GM12864 (cell line): Measurements from ENCODE around the gene LIN28B.
"Not testable (repeated sequence)": the region's sequence is repeated elsewhere in the genome, so short reads cannot be mapped to it uniquely, and the experiment has no call there.

Experiments used
- DNase-seq: peaks from one replicate; pipeline ENCODE4 v3.0.0-alpha.2; 2011; ENCODE audit warnings: low read depth
- H3K4me3 ChIP-seq: 2 replicates; pipeline ENCODE4 v1.5.1; 2011; ENCODE audit warnings: mild to moderate bottlenecking, low read depth, low read length, control low read depth
- TF ChIP-seq, protein P1 (sequence below): IDR thresholded peaks from 2 replicates; pipeline ENCODE4 v1.5.1; 2011; ENCODE audit warnings: low read depth, mild to moderate bottlenecking, moderate library complexity, low read length, control low read depth, inconsistent platforms; ENCODE audit errors: missing control alignments

The LIN28B gene

DNA sequence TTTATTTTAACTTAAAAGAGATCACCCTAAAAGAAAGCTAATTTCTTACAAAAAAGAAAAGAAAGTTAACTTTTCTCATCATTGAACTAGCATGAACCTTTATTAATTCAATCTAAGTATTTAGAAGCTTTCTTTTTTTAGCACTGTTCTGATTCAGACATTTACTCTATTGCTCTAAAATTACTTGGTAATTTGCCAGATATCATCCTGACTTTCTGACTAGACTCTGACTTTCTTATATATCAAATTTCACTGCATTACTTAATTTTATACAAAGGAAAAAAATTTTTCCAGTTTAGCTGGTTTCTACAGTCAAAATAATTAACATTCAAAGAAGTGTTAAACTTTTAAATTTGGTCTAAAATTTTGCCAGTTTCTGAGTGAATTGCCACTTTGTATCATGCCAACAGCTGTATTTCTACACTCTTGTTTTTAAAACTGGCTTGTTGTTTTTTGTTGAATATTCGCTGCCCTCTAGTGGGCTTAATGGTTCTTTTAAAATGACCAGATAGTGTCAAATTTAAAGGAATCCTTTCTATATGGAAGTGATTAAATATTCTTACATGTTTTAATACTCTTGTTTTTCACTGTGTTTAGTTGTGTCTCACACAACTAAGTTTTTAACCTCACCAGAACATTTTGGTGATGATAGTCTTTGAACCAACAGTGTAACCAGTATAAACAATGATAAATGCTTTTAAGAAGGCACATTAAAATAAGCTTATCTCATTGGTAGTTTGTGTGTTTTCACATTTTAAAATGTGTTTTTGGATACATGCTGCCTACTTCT is 120.9 kb downstream of the LIN28B start:
- no peak for DNase-seq
- no peak overlapping the region for H3K4me3 ChIP-seq
- TF ChIP-seq, protein P1, sequence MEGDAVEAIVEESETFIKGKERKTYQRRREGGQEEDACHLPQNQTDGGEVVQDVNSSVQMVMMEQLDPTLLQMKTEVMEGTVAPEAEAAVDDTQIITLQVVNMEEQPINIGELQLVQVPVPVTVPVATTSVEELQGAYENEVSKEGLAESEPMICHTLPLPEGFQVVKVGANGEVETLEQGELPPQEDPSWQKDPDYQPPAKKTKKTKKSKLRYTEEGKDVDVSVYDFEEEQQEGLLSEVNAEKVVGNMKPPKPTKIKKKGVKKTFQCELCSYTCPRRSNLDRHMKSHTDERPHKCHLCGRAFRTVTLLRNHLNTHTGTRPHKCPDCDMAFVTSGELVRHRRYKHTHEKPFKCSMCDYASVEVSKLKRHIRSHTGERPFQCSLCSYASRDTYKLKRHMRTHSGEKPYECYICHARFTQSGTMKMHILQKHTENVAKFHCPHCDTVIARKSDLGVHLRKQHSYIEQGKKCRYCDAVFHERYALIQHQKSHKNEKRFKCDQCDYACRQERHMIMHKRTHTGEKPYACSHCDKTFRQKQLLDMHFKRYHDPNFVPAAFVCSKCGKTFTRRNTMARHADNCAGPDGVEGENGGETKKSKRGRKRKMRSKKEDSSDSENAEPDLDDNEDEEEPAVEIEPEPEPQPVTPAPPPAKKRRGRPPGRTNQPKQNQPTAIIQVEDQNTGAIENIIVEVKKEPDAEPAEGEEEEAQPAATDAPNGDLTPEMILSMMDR, result peak; percentile 33

DNA sequence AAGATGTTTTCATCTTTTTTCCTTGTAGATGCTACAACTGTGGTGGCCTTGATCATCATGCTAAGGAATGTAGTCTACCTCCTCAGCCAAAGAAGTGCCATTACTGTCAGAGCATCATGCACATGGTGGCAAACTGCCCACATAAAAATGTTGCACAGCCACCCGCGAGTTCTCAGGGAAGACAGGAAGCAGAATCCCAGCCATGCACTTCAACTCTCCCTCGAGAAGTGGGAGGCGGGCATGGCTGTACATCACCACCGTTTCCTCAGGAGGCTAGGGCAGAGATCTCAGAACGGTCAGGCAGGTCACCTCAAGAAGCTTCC is 121.4 kb downstream of the LIN28B start:
- H3K4me3 ChIP-seq, result no peak overlapping the region
- DNase-seq, result no peak
- TF ChIP-seq, protein P1, result no peak

DNA sequence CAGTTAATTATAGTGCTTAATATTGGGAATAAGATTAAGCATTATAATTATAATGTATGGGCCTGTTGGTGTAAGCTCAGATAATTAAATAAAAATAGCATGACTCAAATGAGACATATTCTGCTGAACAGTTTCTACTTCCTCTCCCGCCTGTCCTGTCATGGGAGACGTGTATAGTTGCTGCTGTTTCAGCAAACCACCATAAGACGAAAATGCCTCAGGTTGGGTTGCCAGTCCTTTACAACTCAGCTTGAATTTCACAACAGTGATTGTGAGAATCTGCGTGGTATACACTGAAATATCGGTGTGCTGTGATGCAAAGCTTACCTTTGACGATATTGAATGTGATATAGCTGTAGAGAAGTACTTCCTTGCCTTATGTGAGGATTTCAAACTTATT is 123.4 kb downstream of the LIN28B start:
- H3K4me3 ChIP-seq, result no peak overlapping the region
- no peak for DNase-seq
- TF ChIP-seq, protein P1, result no peak

DNA sequence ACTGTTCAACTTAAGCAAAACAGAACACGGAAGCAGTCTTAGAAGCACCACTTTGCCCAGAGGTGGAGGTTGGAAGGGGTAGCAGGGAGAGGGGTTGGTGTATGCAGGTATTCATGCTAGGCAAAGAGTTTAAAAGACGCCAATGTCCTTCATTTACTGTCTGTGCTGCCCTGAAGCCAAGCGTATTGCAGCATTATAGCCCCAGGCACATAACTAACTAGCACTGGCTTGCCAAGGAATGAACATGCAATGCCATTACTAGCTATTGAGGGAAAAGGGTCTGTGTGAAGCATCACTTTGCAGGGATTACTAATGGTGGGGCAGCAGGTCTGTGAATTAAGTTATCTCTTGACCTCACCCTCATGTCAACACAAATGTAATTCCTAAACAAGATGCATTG is 124.8 kb downstream of the LIN28B start:
- DNase-seq, H3K4me3 ChIP-seq: not testable (repeated sequence)

DNA sequence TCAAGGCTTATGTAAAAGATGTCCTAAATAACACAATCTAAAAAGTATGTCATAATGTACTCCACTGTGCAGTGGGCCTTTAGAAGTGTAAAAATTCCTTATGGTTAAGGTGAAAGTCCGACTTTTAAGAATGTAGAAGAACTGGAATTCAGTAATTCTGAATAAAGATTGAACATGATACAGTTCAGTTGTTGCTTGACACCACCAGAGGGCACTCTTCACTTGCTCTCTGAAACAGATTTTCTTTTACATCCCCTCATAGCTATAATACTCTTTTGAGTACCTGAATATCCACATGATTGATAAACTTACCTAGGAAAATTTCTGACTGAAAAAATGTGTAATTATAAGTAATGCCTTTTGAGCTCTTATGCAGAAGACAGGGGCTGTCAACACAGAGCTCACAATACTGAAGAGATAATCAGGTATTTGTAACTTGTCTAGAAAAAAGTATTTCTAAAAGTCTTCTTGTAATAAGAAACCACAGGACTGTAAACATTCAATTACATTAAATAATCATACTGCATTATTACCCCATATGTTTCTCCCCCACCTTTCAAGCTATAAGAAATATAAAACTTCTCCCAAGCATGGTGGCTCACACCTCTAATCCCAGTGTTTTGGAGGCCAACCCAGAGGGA is 130.8 kb downstream of the LIN28B start:
- H3K4me3 ChIP-seq, result no peak overlapping the region
- peak; percentile 22 for DNase-seq
- TF ChIP-seq, protein P1, result peak; percentile 68

DNA sequence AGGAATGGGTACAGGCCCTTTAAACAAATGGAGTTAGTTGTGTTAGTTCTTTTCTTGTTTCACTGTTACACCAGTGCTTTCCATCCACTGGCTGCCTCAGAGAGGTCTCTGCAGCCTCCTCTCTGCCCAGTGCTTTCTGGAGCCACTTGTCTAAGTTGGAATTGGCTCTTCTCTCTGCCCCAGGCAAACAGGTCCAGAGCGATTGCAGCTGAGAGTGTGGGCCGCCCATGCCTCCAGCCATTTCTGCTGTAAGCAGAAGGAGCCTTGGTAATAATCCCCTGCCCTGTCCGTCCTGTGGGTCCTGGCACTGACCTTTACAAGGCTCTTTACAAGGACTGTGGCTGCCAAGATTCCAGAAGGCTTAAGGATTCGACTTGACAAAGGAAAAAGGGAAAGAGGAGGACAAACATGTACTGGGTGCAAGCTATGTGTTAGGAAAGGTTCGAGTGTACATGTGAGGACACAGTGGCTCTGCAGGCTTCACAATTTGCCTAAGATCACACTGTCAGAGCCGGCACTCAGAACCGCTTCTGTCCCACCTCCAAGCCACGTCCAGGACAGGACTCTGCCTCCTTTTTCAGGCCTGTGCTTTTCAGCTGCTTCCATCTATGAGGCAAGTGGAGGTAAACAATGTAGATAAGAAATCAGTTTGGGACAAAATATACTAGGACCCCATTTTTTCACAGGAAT is 134.4 kb downstream of the LIN28B start:
- TF ChIP-seq, protein P1, result no peak

DNA sequence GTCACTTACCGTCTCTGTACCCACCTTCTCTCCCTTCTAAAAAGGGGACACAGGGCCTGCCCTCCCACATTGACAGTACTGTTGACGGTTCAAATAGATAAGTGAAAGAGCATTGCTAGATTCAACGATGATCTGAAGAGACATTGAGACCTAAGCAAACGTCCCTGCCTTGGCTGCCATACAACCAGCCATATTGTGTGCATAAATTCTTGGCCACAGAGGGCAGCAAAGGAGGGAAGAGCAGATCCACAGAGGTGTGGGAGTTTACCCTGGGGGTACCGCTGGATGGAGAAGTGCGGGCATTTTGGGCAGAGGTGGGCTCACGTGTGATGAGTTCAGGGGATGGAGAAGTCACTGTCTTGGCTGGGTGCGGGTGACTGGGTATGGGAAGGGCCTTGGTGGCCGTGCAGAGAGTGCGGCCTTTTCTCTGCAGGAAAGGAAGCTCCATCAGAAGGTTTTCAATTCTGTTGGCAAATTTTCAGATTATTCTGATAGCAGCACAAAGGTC is 137.3 kb downstream of the LIN28B start:
- H3K4me3 ChIP-seq, result no peak overlapping the region
- no peak for DNase-seq
- TF ChIP-seq, protein P1, result no peak

More for the DNA sequence above, 134.4 kb downstream of the LIN28B start:
- DNase-seq, result no peak
- H3K4me3 ChIP-seq, result no peak overlapping the region
